Smooth muscle cell (in vitro differentiated cells): Measurements from ENCODE around the gene CPNE5. TPM values are rescaled to one million over a fixed set of nuclear protein-coding genes. Genes with fewer than 3 reads are reported as not detected.

Experiments
- DNase-seq: peaks from one replicate; lab custom pipeline; 2025; ENCODE audit not compliant: unreplicated experiment; lab: John Stamatoyannopoulos, UW
- H2AFZ ChIP-seq: fragments of 200-600 bp; sonication (generic); 2 replicates; pipeline ENCODE4 v1.6.0; 2016; ENCODE audit warnings: antibody characterized with exemption, low read depth, mild to moderate bottlenecking
- H3F3A ChIP-seq: fragments of 200-600 bp; sonication (generic); 2 replicates; pipeline ENCODE4 v1.6.0; 2017; ENCODE audit warnings: antibody characterized with exemption, low read depth
- H3K27ac ChIP-seq: fragments of 200-600 bp; sonication (generic); 2 replicates; pipeline ENCODE4 v1.5.1; 2016; ENCODE audit warnings: low read depth, mild to moderate bottlenecking
- H3K27me3 ChIP-seq: fragments of 200-600 bp; sonication (generic); 2 replicates; pipeline ENCODE4 v1.6.1; 2016; ENCODE audit warnings: low read depth, mild to moderate bottlenecking
- H3K36me3 ChIP-seq: fragments of 200-600 bp; sonication (generic); 2 replicates; pipeline ENCODE4 v1.5.1; 2016; ENCODE audit warnings: low read depth
- H3K4me1 ChIP-seq: fragments of 200-600 bp; sonication (generic); 2 replicates; pipeline ENCODE4 v1.5.1; 2016; ENCODE audit warnings: low read depth
- H3K4me2 ChIP-seq: fragments of 200-600 bp; sonication (generic); 2 replicates; pipeline ENCODE4 v1.6.0; 2016; ENCODE audit warnings: mild to moderate bottlenecking
- H3K4me3 ChIP-seq: fragments of 200-600 bp; sonication (generic); 2 replicates; pipeline ENCODE4 v1.5.1; 2016; ENCODE audit warnings: mild to moderate bottlenecking
- H3K79me2 ChIP-seq: fragments of 200-600 bp; sonication (generic); 2 replicates; pipeline ENCODE4 v1.6.0; 2016; ENCODE audit warnings: low read depth, mild to moderate bottlenecking
- H3K9ac ChIP-seq: fragments of 200-600 bp; sonication (generic); 2 replicates; pipeline ENCODE4 v1.6.0; 2016; ENCODE audit warnings: low read depth
- H3K9me3 ChIP-seq: fragments of 200-600 bp; sonication (generic); replicated peaks from 2 replicates; pipeline ENCODE4 v1.5.1; 2016; ENCODE audit warnings: low read depth
- H4K20me1 ChIP-seq: fragments of 200-600 bp; sonication (generic); 2 replicates; pipeline ENCODE4 v1.6.0; 2016; ENCODE audit warnings: low read depth
- CTCF ChIP-seq: fragments of 200-600 bp; sonication (generic); IDR thresholded peaks from 2 replicates; pipeline ENCODE4 v1.5.1; 2017; ENCODE audit warnings: borderline replicate concordance, mild to moderate bottlenecking, antibody characterized with exemption; ENCODE audit not compliant: insufficient read depth, poor library complexity, severe bottlenecking
- WGBS: methylation state at CpG from one replicate; pipeline ENCODE4 v1.1.7; 2016; ENCODE audit warnings: low lambda C conversion rate; 5-methylcytosine and 5-hydroxymethylcytosine counted together
- polyA plus RNA-seq: library from polyadenylated mRNA; unstranded; fragments of >200 nt; fragmentation: Nextera tagmentation; extraction: Ambion mirVana; gene quantifications from 2 replicates; pipeline ENCODE4 v1.2.1, GENCODE V29; 2016
- total RNA-seq: library from RNA; depleted of rRNA; stranded (reverse); fragments of >200 nt; gene quantifications from 2 replicates; pipeline ENCODE4 v1.2.3, GENCODE V29; 2014

Gene CPNE5
- total and polyA plus RNA-seq, 2 experiments from 2014 or later, result 1.0 TPM; not detected in 1

- no peak overlapping the region for H3K9ac ChIP-seq
- H3K4me3 ChIP-seq, result no peak overlapping the region
- H3K9me3 ChIP-seq, result no peaks in the 10 kb centered on the region
- H3K27me3 ChIP-seq, result no peaks in the 10 kb centered on the region
- TF ChIP-seq CTCF, result no peak
- H3K4me2 ChIP-seq, result no peak overlapping the region
- no peaks in the 10 kb centered on the region for H3K79me2 ChIP-seq
- no peak overlapping the region for H2AFZ ChIP-seq
- no peaks in the 10 kb centered on the region for H3K36me3 ChIP-seq
- whole genome bisulfite sequencing, result 91% methylated on average over 12 of the region's 12 CpGs
- H3F3A ChIP-seq, result no peaks in the 10 kb centered on the region
- no peak for DNase-seq
- H4K20me1 ChIP-seq, result no peaks in the 10 kb centered on the region
- no peak overlapping the region for H3K27ac ChIP-seq
- H3K4me1 ChIP-seq, result peaks cover 10% of the 10 kb centered on the region
Measured at GRCh38 chr6:36797055-36797454, 42.2 kb downstream of the CPNE5 start.

GRCh38 chr6:36794713-36795065 lies 44.6 kb downstream of the CPNE5 start:
- Histone ChIP-seq H2AFZ (no peak overlapping the region), H3K9me3 (no peaks in the 10 kb centered on the region), H3K27me3 (no peaks in the 10 kb centered on the region), H3K4me2 (no peak overlapping the region), H3K36me3 (no peaks in the 10 kb centered on the region), H4K20me1 (no peaks in the 10 kb centered on the region), H3K27ac (no peak overlapping the region), H3K79me2 (no peaks in the 10 kb centered on the region), H3K9ac (no peak overlapping the region), H3K4me1 (peaks cover 10% of the 10 kb centered on the region), H3F3A (no peaks in the 10 kb centered on the region), H3K4me3 (no peak overlapping the region)
- no peak for DNase-seq
- WGBS, result 83% methylated on average over 5 of the region's 5 CpGs
- TF ChIP-seq CTCF, result no peak

GRCh38 chr6:36793913-36794712 lies 45.1 kb downstream of the CPNE5 start:
- H3K27ac ChIP-seq, result no peak overlapping the region
- 53% methylated on average over 18 of the region's 19 CpGs for WGBS
- peak overlapping the region; percentile 17 for H3K4me2 ChIP-seq
- no peaks in the 10 kb centered on the region for H4K20me1 ChIP-seq
- H3K9me3 ChIP-seq, result no peaks in the 10 kb centered on the region
- H2AFZ ChIP-seq, result no peak overlapping the region
- TF ChIP-seq CTCF, result no peak
- peaks cover 10% of the 10 kb centered on the region for H3K4me1 ChIP-seq
- no peak for DNase-seq
- H3K36me3 ChIP-seq, result no peaks in the 10 kb centered on the region
- H3F3A ChIP-seq, result no peaks in the 10 kb centered on the region
- no peak overlapping the region for H3K4me3 ChIP-seq
- no peaks in the 10 kb centered on the region for H3K79me2 ChIP-seq
- no peak overlapping the region for H3K9ac ChIP-seq
- no peaks in the 10 kb centered on the region for H3K27me3 ChIP-seq
